HG03558 (cell line): ENCODE results near the gene LARP4B.

Experiments
- ATAC-seq: cut with Tn5 transposase; IDR thresholded peaks from one replicate; pipeline ENCODE4 v1.9.1; 2021; ENCODE audit warnings: moderate number of reproducible peaks; ENCODE audit not compliant: unreplicated experiment; ENCODE audit errors: extremely low read depth

The LARP4B gene

DNA sequence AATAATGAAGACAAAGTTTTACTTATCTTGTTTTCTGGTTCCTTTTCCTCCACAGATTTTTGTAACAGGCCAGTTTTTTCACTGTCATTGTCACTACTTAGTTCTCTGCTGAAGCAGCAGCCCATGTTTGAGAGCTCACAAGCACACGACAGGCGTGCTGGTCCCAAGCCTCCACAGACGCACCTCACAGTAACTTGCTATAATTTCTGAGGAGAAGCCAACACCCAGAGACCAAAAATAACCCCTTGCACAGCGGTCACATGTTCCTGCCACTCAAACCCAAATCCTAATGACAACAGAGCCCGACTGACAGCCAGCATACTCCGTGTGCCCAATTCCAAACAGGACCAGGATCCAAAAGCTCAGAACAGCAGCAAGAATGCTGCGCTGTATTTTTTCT is 58.5 kb downstream of the LARP4B start:
- ATAC-seq: no peak

DNA sequence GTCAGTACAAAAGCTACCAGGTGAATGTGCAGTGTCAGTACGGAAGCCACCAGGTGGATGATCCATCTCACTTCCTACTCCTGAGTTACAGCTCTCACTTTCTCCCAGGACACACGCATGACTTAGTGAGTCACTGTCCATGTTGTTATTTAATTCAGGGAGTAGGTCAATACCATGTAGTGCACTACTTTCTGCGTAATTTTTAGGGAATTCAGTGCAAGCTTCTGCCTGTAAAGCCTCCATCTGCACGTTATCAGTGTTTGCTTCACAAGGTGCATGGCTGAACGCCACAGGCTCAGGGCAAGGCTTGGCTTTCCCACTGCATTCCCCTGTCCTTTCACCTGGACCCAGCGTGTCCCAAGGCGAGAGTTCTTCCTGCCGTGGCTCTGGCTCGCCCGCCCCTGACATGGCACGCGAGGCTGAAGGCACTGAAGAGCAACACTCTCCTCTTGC is 59.5 kb downstream of the LARP4B start:
- ATAC-seq: no peak

DNA sequence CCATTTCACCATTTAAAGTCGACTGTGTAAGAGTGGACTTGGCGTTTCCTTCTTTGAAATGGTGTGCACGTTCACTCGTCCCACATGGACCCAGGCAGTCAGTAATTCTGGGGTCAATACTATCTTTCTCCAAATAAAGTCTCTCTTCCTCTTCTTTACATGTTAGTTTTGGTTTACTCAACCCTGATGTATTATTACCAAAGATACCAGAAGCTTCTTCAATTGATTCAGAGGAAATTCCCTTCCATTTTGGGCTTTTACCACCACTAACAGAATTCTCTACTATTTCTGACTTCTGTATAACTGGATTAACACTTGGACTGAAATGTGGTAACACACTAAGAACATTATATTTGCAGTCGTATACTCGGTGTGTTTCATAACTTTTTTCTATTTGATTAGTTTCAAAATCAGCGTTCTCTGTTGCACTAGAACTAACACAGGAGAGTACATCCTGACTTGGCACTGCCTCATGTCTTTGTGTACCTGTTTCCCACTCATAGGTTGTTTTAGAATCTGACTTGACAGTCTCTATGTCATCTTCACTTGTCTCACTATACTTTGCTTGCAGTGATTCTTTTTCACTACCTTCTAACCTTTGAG is 60.8 kb downstream of the LARP4B start:
- ATAC-seq: no peak

DNA sequence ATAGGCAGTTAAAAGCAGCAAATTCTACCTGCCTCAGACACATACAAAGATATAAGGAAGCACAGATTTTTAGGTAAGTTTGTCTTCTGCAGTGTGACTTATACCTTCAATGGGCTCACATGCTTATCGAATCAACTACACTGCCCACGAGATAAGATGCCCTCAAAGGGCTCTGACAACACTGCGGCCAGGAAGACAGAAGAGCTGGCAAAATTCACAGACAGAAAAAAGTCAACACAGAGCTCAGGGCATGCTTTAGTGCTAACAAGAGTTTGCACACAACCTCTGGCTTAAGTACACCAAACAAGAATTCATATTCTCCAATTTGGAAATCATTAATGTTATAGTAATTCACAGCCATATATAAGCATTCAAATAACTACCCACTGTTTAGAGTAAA is 62.3 kb downstream of the LARP4B start:
- ATAC-seq: no peak

- no peak for ATAC-seq
Observed at GRCh38 chr10:867807-868206, 63.7 kb downstream of the LARP4B start.

GRCh38 chr10:866577-866941 is 64.9 kb downstream of the LARP4B start:
- no peak for ATAC-seq

- ATAC-seq: no peak
Observed at GRCh38 chr10:865924-866576, 65.5 kb downstream of the LARP4B start.

DNA sequence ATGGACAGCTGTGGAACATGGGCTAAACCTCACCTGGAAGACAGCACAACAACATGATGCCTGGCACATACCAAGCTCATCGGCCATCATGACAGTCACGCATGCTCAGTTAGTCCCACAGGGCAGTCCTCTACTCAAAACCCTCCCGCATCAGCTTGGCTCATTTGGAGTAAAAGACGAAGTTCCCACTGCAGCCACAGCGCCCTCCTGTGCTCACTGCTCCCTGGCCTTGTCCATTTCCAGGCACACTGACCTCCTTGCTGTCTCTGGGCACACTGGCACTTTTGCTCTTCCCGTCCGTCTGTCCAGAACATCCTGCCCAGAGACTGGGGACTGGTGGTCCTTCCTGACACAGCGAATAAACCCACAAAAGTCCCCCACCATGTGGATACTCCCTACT is 66.2 kb downstream of the LARP4B start:
- ATAC-seq: no peak

DNA sequence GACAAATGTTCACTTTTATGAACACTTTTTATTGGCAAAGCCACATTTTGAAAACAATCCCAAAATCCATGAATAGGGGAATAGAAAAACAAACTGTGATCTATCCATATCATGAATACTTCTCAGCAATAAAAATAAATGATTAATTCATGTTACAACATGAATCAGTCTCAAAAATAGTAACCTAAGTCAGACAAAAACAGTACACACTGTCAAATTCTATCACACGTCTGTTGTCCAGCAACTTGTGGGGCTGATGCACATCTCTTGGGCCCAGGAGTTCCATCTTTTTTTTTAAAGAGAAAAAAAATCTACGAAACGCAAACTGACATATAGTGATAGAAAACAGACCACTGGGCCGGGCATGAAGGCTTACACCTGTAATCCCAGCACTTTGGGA is 71.0 kb downstream of the LARP4B start:
- no peak for ATAC-seq

DNA sequence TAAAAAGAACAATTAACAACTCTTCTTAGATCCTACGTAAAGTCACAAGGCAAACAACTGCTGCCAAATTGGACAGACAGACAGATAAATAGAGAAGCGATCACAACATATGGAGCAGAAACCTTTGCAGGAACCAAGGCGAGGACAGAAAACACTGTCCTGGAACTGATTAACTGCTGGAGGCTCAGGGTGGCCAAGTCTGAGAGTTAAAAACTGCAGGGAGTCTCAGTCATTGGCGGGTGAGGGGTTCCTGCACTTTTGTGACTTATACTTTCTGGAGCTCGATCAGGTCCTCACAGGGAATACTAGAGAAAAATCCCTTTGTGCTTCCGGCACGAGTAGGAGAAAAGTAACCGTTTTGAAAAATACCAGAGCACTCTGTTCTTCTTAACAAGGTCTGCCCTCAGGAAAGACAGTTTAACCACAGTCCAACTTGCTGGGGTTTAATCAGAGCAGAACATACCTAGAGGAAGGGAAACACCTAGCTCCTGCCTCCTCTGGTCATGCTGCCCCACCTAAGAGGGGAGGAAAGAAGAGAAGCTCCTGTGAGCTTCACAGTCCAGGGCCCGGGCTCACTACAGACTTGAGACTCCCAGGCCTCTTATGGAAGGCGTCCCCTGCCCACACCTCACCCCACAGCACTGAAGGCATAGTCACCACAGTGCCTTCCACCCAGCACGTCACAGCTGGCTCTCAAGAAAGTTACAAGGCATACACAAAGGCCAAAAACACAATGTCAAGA is 74.9 kb downstream of the LARP4B start:
- ATAC-seq: no peak

DNA sequence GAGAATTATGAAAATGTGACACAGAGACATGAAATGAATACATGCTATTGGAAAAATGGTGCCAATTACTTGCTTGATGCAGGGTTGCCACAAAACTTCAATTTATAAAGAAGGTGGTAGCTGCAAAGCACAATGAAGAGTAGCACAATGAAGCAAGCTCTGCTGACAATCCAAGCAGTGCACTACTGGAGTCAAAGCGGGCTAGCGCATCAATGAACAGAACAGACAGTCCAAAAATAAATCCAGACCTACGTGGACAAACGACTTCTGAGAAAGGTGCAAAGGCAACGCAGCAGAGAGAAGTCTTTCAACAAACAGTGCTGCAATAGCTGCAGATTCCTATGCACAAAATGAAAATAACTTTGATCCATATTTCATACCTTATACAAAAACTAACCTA is 75.8 kb downstream of the LARP4B start:
- no peak for ATAC-seq

DNA sequence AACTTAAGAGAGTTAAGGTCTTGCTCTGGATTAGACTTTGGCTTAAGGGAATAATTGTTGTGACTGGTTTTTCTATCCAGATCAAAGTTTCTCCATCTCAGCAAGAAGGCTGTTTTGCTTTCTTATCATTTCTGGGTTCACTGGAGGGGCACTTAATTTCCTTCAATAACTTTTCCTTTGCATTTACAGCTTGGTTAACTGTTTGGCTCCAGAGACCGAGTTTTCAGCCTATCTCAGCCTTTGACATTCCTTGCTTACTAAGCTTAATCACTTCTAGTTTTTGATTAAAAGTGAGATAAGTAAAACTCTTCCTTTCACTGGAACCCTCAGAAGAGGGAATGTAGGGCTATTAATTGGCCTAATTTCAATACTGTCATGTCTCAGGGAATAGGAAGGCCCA is 76.4 kb downstream of the LARP4B start:
- ATAC-seq: no peak

GRCh38 chr10:853017-853416 is 78.5 kb downstream of the LARP4B start:
- ATAC-seq: no peak

DNA sequence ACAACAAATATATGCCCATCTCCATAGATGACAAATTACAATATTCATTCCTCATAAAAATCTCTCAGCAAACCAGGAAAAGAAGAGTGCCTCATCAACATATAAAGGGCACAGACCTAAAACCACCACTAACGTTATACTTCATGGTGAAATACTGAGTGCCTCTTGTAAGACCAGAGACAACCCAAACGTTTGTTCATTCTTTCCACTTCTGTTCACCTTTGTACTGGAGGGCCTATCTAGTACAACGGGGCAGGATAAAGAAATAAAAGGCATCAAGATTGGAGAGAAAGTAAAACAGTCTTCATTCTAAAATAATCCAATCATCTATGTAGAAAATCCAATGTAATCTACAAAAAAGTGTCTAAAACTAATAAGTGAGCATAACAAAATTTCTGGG is 79.1 kb downstream of the LARP4B start:
- no peak for ATAC-seq

- peak; percentile 87 for ATAC-seq
Observed at GRCh38 chr10:851901-852300, 79.6 kb downstream of the LARP4B start.

GRCh38 chr10:850093-850492 is 81.4 kb downstream of the LARP4B start:
- no peak for ATAC-seq

DNA sequence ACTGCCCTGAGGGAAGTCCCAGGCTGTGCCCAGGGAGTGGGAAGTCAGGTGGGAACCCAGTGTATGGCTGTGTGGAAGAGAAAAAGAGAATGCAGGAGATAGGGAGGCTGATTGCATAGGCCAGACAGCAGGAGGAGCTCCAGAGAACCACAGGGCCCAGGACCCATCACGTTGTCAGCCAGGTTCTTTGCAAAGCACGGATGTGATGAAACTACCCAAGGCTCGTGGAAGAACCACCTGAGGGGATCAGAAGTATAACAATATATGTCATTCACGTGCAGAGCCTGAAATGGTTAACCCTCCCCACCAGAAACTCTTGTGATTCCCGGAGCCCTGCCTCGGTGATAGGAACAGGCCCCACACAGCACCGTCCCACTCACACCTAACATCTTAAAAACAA is 83.6 kb downstream of the LARP4B start:
- ATAC-seq: no peak

GRCh38 chr10:846126-846685 is 85.3 kb downstream of the LARP4B start:
- no peak for ATAC-seq

- ATAC-seq: no peak
Observed at GRCh38 chr10:845526-845925, 86.0 kb downstream of the LARP4B start.

- no peak for ATAC-seq
Observed at GRCh38 chr10:844552-844951, 87.0 kb downstream of the LARP4B start.

DNA sequence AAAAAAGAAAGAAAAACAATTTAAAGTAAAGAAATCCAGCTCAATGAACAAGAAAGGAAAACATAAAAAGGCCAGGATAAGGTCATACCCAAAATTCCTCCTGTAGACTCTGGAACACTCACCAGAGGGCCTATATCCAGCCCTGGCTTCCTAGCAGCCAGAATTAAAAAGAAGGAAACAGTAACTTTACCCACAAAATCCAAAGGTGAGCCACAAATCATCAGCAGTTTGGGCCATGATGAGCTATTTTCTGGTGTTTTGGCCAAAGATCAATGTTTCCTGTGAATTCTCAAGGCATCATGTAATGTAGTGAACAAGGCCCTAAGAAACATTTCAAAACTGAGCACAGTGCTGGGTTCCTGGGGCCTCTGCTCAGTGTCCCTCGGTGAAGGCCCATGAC is 87.8 kb downstream of the LARP4B start:
- ATAC-seq: no peak
